Astrocyte of the spinal cord (primary cell): ENCODE measurements around the gene PRDM9.
"Not testable (repeated sequence)": the region's sequence is repeated elsewhere in the genome, so short reads cannot be mapped to it uniquely, and the experiment has no call there.

Experiments used
- DNase-seq: peaks from one replicate; pipeline ENCODE4 v3.0.0; 2011; ENCODE audit warnings: low read depth, low spot score
- H3K4me3 ChIP-seq: 2 replicates; pipeline ENCODE4 v1.5.1; 2011; ENCODE audit warnings: low read depth, mild to moderate bottlenecking, low read length, moderate library complexity
- in situ Hi-C: cut with HindIII; loops from 2 replicates; pipeline ENCODE4 v1.10.0; 2017; ENCODE audit warnings: low sequenced_read_pairs
- TF ChIP-seq, protein P1 (sequence below): IDR thresholded peaks from 2 replicates; pipeline ENCODE4 v1.5.1; 2012; ENCODE audit warnings: low read depth, mild to moderate bottlenecking, low read length, inconsistent platforms

PRDM9 gene

DNA sequence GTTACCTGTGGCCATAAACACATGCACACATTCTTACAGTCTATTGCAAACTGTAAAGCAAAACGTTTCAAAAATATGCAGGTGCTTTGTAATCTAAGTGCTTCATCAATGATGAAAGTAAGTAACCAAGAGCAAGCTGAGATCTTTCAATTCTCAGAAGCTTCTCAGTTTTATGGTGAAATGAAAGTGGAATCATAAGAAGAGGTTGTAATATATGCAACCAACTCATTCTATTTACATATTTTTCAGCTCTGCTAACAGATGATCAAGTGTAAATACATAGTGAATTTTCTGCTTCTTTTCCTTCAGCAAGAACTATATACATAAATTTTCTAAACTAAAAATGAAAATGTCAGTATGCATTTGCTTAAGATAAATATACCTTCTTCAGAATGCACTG is 33.1 kb upstream of the PRDM9 start:
- no peak overlapping the region for H3K4me3 ChIP-seq
- in situ Hi-C loops: no loop called here
- TF ChIP-seq, protein P1, sequence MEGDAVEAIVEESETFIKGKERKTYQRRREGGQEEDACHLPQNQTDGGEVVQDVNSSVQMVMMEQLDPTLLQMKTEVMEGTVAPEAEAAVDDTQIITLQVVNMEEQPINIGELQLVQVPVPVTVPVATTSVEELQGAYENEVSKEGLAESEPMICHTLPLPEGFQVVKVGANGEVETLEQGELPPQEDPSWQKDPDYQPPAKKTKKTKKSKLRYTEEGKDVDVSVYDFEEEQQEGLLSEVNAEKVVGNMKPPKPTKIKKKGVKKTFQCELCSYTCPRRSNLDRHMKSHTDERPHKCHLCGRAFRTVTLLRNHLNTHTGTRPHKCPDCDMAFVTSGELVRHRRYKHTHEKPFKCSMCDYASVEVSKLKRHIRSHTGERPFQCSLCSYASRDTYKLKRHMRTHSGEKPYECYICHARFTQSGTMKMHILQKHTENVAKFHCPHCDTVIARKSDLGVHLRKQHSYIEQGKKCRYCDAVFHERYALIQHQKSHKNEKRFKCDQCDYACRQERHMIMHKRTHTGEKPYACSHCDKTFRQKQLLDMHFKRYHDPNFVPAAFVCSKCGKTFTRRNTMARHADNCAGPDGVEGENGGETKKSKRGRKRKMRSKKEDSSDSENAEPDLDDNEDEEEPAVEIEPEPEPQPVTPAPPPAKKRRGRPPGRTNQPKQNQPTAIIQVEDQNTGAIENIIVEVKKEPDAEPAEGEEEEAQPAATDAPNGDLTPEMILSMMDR: no peak
- DNase-seq: no peak

DNA sequence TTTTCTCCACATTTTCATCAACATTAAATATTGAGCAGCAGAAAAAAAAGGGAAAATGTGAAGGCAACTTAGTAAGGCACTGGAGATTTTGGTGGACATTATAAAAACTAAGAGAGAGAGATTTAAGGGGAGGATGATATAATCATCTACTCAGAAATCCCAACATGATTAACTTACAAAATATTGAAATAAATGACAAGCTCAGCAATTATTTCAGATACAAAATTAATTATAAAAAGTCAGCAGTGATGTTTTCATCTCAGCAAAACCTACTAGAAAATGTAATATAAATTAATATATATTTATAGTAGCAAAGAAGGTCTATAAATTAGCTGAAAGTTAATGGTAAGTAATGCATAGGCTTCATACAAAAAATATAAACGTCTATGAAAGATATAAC is 30.8 kb upstream of the PRDM9 start:
- in situ Hi-C loops: no loop called here

DNA sequence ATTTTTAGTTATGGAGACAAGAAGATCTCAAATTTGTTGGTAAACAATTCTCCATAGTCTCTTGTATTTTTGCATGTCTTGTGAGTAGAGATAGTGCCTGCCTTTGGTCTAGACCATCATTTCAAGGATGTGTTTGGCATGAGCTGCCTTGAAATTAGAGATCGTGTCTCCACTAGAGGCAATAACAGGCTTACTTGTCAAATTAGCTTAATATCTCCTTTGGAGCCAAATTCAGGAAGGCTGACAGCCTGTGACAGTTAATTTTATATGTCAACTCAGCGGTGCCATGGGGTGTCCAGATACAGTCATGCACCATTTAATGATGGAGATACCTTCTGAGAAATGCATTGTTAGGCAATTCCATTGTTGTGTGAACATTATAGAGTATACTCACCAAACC is 24.8 kb upstream of the PRDM9 start:
- DNase-seq: no peak
- in situ Hi-C loops: no loop called here
- TF ChIP-seq, protein P1: no peak
- no peak overlapping the region for H3K4me3 ChIP-seq

More for the DNA sequence above, 30.8 kb upstream of the PRDM9 start:
- DNase-seq: no peak
- TF ChIP-seq, protein P1: no peak
- H3K4me3 ChIP-seq: no peak overlapping the region

DNA sequence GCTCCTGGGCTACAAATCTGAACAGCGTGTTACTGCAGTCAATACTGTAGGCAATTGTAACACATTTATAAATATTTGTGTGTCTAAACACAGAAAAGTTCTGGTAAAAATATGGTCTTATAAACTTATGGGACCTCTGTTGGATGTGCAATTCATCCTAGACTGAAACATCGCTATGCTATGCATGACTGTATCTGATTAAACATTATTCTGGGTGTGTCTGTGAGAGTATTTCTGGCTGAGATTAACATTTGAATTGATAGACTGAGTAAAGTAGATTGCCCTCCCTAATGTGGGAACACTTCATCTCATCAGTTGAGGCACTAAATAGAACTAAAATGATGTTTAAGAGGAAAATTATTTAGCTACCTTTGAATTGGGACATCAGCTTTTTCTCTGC is 24.3 kb upstream of the PRDM9 start:
- no peak for DNase-seq
- no peak overlapping the region for H3K4me3 ChIP-seq
- TF ChIP-seq, protein P1: no peak
- in situ Hi-C loops: no loop called here

DNA sequence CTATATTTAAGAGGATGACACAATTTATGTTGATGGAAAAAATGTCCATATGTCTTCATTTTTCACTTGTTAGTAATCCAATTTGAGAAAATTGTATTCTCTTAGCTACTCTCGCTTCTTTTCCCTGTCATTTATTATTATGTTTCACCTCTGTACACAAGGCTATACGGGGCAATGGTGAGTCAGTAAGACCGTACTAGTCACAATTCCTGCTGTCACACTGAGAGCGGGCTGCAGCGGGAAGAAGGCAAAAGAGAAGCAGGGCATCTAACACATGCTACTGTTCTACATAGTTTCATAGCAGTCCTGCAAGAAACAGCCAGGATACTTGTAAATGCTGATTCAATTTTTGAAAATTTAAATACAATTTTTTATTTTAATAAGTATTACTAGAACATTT is 23.3 kb upstream of the PRDM9 start:
- no peak for DNase-seq
- in situ Hi-C loops: no loop called here
- H3K4me3 ChIP-seq: no peak overlapping the region
- TF ChIP-seq, protein P1: no peak

DNA sequence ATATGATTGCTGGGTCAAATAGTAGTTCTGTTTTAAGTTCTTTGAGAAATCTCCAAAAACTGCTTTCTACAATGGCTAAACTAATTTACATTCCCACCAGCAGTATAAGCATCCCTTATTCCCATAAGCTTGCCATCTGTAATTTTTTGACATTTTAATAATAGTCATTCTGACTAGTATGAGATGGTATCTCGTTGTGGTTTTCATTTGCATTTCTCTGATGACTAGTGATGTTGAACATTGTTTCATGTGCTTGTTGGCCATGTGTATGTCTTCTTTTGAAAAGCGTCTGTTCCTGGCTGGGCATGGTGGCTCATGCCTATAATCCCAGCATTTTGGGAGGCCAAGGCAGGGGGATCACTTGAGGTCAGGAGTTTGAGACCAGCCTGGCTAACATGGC is 21.2 kb upstream of the PRDM9 start:
- H3K4me3 ChIP-seq, in situ Hi-C loops, DNase-seq: not testable (repeated sequence)

DNA sequence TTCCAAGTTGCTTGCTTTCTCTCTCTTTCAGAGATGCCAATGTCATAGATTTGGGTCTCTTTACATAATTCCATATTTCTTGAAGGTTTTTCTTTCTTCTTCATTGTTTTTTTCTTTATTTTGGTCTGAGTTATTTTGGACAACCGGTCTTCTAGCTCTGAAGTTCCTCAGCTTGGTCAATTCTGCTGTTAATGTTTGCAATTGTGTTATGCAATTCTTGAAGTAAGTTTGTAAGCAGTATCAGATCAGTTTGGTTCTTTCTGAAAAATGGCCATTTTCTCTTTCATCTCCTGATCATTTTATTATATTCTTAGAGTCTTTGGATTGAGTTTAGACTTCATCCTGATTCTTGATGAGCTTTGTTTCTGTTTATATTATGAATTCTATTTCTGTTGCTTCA is 16.4 kb upstream of the PRDM9 start:
- in situ Hi-C loops: no loop called here
- TF ChIP-seq, protein P1: no peak

More for the DNA sequence above, 16.4 kb upstream of the PRDM9 start:
- no peak overlapping the region for H3K4me3 ChIP-seq
- no peak for DNase-seq
